ENCODE results near the gene PRSS12.

The PRSS12 gene

GRCh38 chr4:118260309-118260708 lies 92.5 kb downstream of the PRSS12 start:
- Histone ChIP-seq H3K9me3 (ENCODE audit: control insufficient read depth, low read length) (no peaks in the 10 kb centered on the region), H3K27me3 (ENCODE audit: control insufficient read depth, insufficient read depth, low read length) (no peaks in the 10 kb centered on the region), H3K79me2 (no peaks in the 10 kb centered on the region), H3K4me3 (ENCODE audit: low read depth, low read length) (no peak overlapping the region), H3K9ac (no peak overlapping the region), H3K36me3 (ENCODE audit: control insufficient read depth, insufficient read depth, low read length) (no peaks in the 10 kb centered on the region), H3K27ac (no peak overlapping the region), H3K4me1 (no peaks in the 10 kb centered on the region), H3K4me2 (ENCODE audit: low read length) (no peak overlapping the region), H2AFZ (no peak overlapping the region)
- no peak for TF ChIP-seq CTCF (IDR thresholded peaks at IDR 0.05)

GRCh38 chr4:118259111-118259510 lies 93.7 kb downstream of the PRSS12 start:
- TF ChIP-seq CTCF (IDR thresholded peaks at IDR 0.05), result no peak
- Histone ChIP-seq H3K27me3 (ENCODE audit: control insufficient read depth, insufficient read depth, low read length) (no peaks in the 10 kb centered on the region), H3K4me2 (ENCODE audit: low read length) (no peak overlapping the region), H3K4me1 (no peaks in the 10 kb centered on the region), H3K4me3 (ENCODE audit: low read depth, low read length) (no peak overlapping the region), H3K36me3 (ENCODE audit: control insufficient read depth, insufficient read depth, low read length) (no peaks in the 10 kb centered on the region), H3K9me3 (ENCODE audit: control insufficient read depth, low read length) (no peaks in the 10 kb centered on the region), H2AFZ (no peak overlapping the region), H3K9ac (no peak overlapping the region), H3K79me2 (no peaks in the 10 kb centered on the region), H3K27ac (no peak overlapping the region)

GRCh38 chr4:118254368-118254767 lies 98.4 kb downstream of the PRSS12 start:
- no peak overlapping the region for H3K27ac ChIP-seq
- H3K4me3 ChIP-seq (ENCODE audit: low read depth, low read length), result no peak overlapping the region
- TF ChIP-seq CTCF (IDR thresholded peaks at IDR 0.05), result no peak
- no peaks in the 10 kb centered on the region for H3K4me1 ChIP-seq
- H2AFZ ChIP-seq, result no peak overlapping the region
- H3K79me2 ChIP-seq, result no peaks in the 10 kb centered on the region
- H3K9ac ChIP-seq, result no peak overlapping the region
- H3K4me2 ChIP-seq (ENCODE audit: low read length), result no peak overlapping the region
- H3K27me3 ChIP-seq (ENCODE audit: control insufficient read depth, insufficient read depth, low read length), result no peaks in the 10 kb centered on the region
- no peaks in the 10 kb centered on the region for H3K36me3 ChIP-seq (ENCODE audit: control insufficient read depth, insufficient read depth, low read length)
- no peaks in the 10 kb centered on the region for H3K9me3 ChIP-seq (ENCODE audit: control insufficient read depth, low read length)

GRCh38 chr4:118249890-118250289 lies 102.9 kb downstream of the PRSS12 start:
- H2AFZ ChIP-seq, result no peak overlapping the region
- no peaks in the 10 kb centered on the region for H3K36me3 ChIP-seq (ENCODE audit: control insufficient read depth, insufficient read depth, low read length)
- TF ChIP-seq CTCF (IDR thresholded peaks at IDR 0.05), result no peak
- no peak overlapping the region for H3K27ac ChIP-seq
- H3K4me3 ChIP-seq (ENCODE audit: low read depth, low read length), result no peak overlapping the region
- no peaks in the 10 kb centered on the region for H3K4me1 ChIP-seq
- H3K27me3 ChIP-seq (ENCODE audit: control insufficient read depth, insufficient read depth, low read length), result no peaks in the 10 kb centered on the region
- no peak overlapping the region for H3K4me2 ChIP-seq (ENCODE audit: low read length)
- no peak overlapping the region for H3K9ac ChIP-seq
- H3K79me2 ChIP-seq, result no peaks in the 10 kb centered on the region
- no peaks in the 10 kb centered on the region for H3K9me3 ChIP-seq (ENCODE audit: control insufficient read depth, low read length)

GRCh38 chr4:118237531-118237930 lies 115.3 kb downstream of the PRSS12 start:
- no peak overlapping the region for H3K27ac ChIP-seq
- H3K4me2 ChIP-seq (ENCODE audit: low read length), result no peak overlapping the region
- no peaks in the 10 kb centered on the region for H3K36me3 ChIP-seq (ENCODE audit: control insufficient read depth, insufficient read depth, low read length)
- no peak overlapping the region for H2AFZ ChIP-seq
- no peaks in the 10 kb centered on the region for H3K79me2 ChIP-seq
- H3K9ac ChIP-seq, result no peak overlapping the region
- no peaks in the 10 kb centered on the region for H3K27me3 ChIP-seq (ENCODE audit: control insufficient read depth, insufficient read depth, low read length)
- no peak overlapping the region for H3K4me3 ChIP-seq (ENCODE audit: low read depth, low read length)
- H3K9me3 ChIP-seq (ENCODE audit: control insufficient read depth, low read length), result no peaks in the 10 kb centered on the region
- no peaks in the 10 kb centered on the region for H3K4me1 ChIP-seq
- no peak for TF ChIP-seq CTCF (IDR thresholded peaks at IDR 0.05)
